BLaER1 treated with 17β-estradiol and CSF1 and Interleukin-3, amounts not matched to agents 10 nM and 100 nM (cell line): ENCODE data around the gene ASPRV1.
"Not testable (repeated sequence)": the region's sequence is repeated elsewhere in the genome, so short reads cannot be mapped to it uniquely, and the experiment has no call there.

Experiments used
- H3K27ac ChIP-seq, 11 experiments: shearing (Covaris generic); formaldehyde crosslinking; 2 replicates each; pipeline ENCODE4 v1.8.1; 2022
- H3K27me3 ChIP-seq, 11 experiments: shearing (Covaris generic); formaldehyde crosslinking; 2 replicates each; pipeline ENCODE4 v1.8.1; 2022
- H3K36me3 ChIP-seq, 11 experiments: shearing (Covaris generic); formaldehyde crosslinking; 2 replicates each; pipeline ENCODE4 v1.8.1; 2022
- H3K4me1 ChIP-seq, 10 experiments: shearing (Covaris generic); formaldehyde crosslinking; 2 replicates each; pipeline ENCODE4 v1.8.1; 2022
- H3K4me2 ChIP-seq, 11 experiments: shearing (Covaris generic); formaldehyde crosslinking; 2 replicates each; pipeline ENCODE4 v1.8.1; 2022
- H3K4me3 ChIP-seq, 10 experiments: shearing (Covaris generic); formaldehyde crosslinking; 2 replicates each; pipeline ENCODE4 v1.8.1; 2022
- H3K9ac ChIP-seq, 11 experiments: shearing (Covaris generic); formaldehyde crosslinking; 2 replicates each; pipeline ENCODE4 v1.8.1; 2022
- H3K9me3 ChIP-seq, 11 experiments: shearing (Covaris generic); formaldehyde crosslinking; replicated peaks in 1 of 11; 2 replicates each; pipeline ENCODE4 v1.8.1; 2022
- H4K20me1 ChIP-seq, 11 experiments: shearing (Covaris generic); formaldehyde crosslinking; 2 replicates each; pipeline ENCODE4 v1.8.1; 2022
- Cebpa-rat ChIP-seq, 11 experiments: shearing (Covaris generic); IDR thresholded peaks; 2 replicates each; pipeline ENCODE4 v1.8.1; 2022

Gene ASPRV1

DNA sequence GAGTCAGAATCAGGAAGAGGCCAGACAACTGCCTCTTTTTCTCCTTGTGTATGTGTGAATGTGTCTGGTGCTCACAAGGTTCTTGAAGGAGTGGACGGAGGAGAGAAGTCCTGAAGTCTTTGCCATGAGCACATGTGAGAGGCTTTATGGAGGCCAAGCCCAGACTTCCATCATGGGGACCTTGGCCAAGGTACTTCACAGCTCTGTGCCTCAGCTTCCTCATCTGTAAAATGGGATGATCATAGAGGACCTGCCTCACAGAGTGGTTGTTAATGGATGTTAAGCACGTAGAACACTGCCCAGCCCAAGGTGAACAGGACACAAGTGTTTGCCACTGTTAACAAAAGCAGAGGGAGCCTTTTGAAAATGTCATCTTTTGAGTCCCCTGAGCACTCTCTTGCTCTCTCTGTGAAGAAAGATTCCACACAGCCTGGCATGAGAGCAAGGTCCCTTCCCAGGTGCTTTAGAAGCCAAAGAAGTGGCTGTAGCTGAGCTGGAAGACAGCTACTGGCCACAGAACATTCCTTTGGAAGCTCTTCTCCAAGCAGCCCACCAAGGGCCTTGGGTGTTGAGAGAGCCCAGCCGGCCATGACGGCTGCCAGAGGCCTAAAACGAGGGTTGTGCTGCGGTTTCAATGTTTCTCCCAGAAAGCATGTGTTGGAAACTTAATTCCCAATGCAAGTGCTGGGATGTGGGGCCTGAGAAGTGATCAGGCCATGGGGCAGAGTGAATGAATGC lies 41.8 kb upstream of the ASPRV1 start:
- peak overlapping the region in 2 of 11 experiments; percentile 9 to 27; a peak in 1 of 22 replicates for H3K9ac ChIP-seq
- H3K36me3 ChIP-seq, result peaks cover 0 to 10% (median 5%) of the 10 kb centered on the region in 11 experiments; a peak in 8 of 22 replicates

DNA sequence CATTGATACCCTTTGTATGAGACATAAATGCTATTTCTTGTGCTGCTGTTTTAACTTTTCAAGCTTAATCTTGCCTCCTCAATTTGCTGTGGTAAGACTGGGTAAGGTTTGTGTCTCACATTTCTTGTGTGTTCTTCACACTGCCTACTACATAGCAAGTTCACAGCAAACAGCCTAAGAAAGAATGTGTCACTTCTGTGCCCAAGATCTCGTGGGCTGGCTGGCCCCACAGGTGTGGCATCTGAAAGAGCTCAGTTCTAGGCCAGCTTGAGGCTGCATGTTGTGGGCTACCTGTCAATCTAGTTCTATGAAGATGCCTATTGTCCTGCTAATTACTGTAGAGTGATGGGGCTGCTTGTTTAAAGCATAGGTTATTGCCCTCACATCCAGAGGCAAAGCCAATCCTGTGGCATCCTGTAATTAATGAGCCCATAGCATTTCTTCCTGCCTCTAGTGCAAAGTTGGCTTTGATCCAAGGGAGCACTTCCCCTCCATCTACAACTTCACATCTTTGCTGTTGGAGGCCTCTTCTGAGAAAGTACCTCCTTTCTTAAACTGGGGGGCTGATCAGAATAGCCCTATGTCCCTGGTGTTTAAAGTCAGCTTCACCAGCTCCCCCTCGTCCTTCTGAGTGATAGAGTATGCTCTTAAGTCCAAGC lies 40.9 kb upstream of the ASPRV1 start:
- Histone ChIP-seq H3K36me3 (peaks cover 0 to 10% (median 5%) of the 10 kb centered on the region in 11 experiments; a peak in 7 of 22 replicates), H3K4me2 (peak overlapping the region in 5 of 11 experiments; percentile 17 to 67 (median 38); a peak in 8 of 22 replicates)

More for the DNA sequence above, 41.8 kb upstream of the ASPRV1 start:
- Histone ChIP-seq H3K27me3 (no peaks in the 10 kb centered on the region), H3K9me3 (no peaks in the 10 kb centered on the region), H3K27ac (peak overlapping the region in 3 of 11 experiments; percentile 25 to 54 (median 48); a peak in 4 of 22 replicates), H3K4me1 (peaks cover 0 to 66% (median 4%) of the 10 kb centered on the region in 10 experiments; a peak in 9 of 20 replicates), H3K4me2 (peak overlapping the region in 4 of 11 experiments; percentile 31 to 67 (median 52); a peak in 7 of 22 replicates), H4K20me1 (no peaks in the 10 kb centered on the region), H3K4me3 (no peak overlapping the region)
- no peak for TF ChIP-seq Cebpa-rat (IDR thresholded peaks at IDR 0.05)

DNA sequence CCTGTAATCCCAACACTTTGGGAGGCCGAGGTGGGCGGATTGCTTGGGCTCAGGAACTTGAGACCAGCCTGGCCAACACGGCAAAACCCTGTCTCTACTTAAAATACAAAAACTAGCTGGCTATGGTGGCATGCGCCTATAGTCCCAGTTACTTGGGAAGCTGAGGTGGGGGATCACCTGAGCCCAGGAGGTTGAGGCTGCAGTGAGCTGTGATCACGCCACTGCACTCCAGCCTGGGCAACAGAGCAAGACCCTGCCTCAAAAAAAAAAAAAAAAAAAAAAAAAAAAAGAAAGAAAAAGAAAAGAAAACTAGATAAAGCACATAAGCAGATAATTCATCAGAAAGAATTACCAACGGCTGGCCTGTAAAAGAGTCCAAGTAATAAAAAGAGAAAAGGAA lies 39.1 kb upstream of the ASPRV1 start:
- H3K27ac ChIP-seq, H3K9me3 ChIP-seq, H4K20me1 ChIP-seq, H3K4me2 ChIP-seq, H3K9ac ChIP-seq, H3K4me3 ChIP-seq, H3K27me3 ChIP-seq: not testable (repeated sequence)
- Histone ChIP-seq H3K36me3 (peaks cover 4 to 23% (median 13%) of the 10 kb centered on the region in 11 experiments; a peak in 19 of 22 replicates), H3K4me1 (peaks cover 0 to 83% (median 8%) of the 10 kb centered on the region in 10 experiments; a peak in 10 of 20 replicates)

More for the DNA sequence above, 40.9 kb upstream of the ASPRV1 start:
- Histone ChIP-seq H4K20me1 (no peaks in the 10 kb centered on the region; a peak in 1 of 22 replicates), H3K9me3 (no peaks in the 10 kb centered on the region), H3K27me3 (no peaks in the 10 kb centered on the region), H3K4me1 (peaks cover 0 to 75% (median 5%) of the 10 kb centered on the region in 10 experiments; a peak in 10 of 20 replicates), H3K4me3 (no peak overlapping the region), H3K9ac (peak overlapping the region in 2 of 11 experiments; percentile 23 to 27; a peak in 1 of 22 replicates), H3K27ac (peak overlapping the region in 4 of 11 experiments; percentile 17 to 54 (median 38); a peak in 6 of 22 replicates)
- TF ChIP-seq Cebpa-rat (IDR thresholded peaks at IDR 0.05), result no peak

DNA sequence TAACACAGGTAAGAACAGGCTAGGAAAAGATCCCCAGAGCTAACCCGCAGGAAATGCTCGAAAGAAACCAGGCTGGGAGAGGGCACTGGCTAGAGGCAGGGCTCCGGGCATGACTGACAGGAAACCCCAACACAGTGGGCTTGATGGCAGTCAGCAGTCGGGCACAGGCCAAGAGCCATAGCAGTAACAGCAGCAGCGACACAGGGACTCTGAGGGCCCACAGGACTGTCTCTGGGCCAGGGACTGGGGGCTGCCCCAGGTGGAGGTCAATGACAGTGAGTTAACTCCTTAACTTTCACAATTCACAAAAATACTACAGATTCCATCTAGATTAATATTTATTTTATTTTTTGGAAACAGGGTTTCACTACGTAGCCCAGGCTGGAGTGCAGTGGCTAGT lies 37.3 kb upstream of the ASPRV1 start:
- Histone ChIP-seq H3K4me3 (no peak overlapping the region), H3K4me1 (peaks cover 0 to 80% (median 8%) of the 10 kb centered on the region in 10 experiments; a peak in 10 of 20 replicates), H3K9ac (peak overlapping the region in 2 of 11 experiments; percentile 46 to 62; a peak in 3 of 22 replicates), H3K36me3 (peaks cover 11 to 33% (median 29%) of the 10 kb centered on the region in 11 experiments; a peak in 21 of 22 replicates), H3K4me2 (peak overlapping the region in 2 of 11 experiments; percentile 44 to 47; a peak in 4 of 22 replicates), H3K9me3 (no peaks in the 10 kb centered on the region), H3K27ac (peak overlapping the region in 3 of 11 experiments; percentile 16 to 75 (median 43); a peak in 3 of 22 replicates), H3K27me3 (no peaks in the 10 kb centered on the region), H4K20me1 (no peaks in the 10 kb centered on the region; a peak in 1 of 22 replicates)
- TF ChIP-seq Cebpa-rat (IDR thresholded peaks at IDR 0.05), result no peak

DNA sequence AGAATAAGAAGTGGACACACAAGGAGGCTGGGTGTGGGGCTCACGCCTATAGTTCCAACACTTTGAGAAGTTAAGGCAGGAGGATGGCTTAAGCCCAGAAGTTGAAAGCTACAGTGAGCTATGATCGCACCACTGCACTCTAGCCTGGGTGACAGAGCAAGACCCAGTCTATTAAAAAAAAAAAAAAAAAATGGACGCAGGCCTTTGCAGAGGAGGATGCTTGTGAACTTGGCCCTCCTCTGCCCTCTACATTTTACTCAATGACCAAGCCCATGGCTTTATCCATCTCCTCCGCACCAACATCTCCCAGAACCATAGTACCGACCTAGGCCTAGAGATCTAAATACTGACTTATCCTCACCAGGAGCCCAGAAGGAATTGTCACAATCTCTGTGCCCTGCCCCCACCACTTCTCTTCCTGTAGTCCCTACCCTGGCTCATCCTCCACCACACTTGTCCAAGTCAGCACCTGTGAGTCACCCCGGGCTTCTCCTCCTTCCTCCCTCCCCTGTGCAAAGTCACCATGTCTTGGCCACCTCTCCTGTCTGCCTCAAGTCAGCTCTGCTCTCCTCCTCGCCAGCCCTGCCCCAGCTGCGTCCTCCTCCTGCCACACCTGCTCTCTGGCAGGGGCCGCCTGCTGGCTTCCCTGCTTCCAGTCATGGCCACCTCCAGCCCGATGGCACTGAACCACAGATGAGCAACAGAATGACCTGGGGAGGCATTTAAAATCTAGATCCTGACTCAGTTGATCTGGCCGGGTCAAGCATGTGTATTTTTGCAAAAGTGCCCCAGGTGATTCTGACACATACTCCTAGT lies 35.8 kb upstream of the ASPRV1 start:
- no peaks in the 10 kb centered on the region; a peak in 1 of 22 replicates for H4K20me1 ChIP-seq
- H3K4me2 ChIP-seq, result peak overlapping the region in 5 of 11 experiments; percentile 57 to 83 (median 67); a peak in 10 of 22 replicates
- peak overlapping the region in 5 of 11 experiments; percentile 7 to 53 (median 27); a peak in 4 of 22 replicates for H3K9ac ChIP-seq
- H3K4me1 ChIP-seq, result peaks cover 0 to 80% (median 5%) of the 10 kb centered on the region in 10 experiments; a peak in 10 of 20 replicates
- peaks cover 13 to 43% (median 33%) of the 10 kb centered on the region in 11 experiments; a peak in 21 of 22 replicates for H3K36me3 ChIP-seq
- peak overlapping the region in 5 of 11 experiments; percentile 29 to 75 (median 61); a peak in 8 of 22 replicates for H3K27ac ChIP-seq
- no peaks in the 10 kb centered on the region for H3K27me3 ChIP-seq
- H3K4me3 ChIP-seq, result no peak overlapping the region
- no peak for TF ChIP-seq Cebpa-rat (IDR thresholded peaks at IDR 0.05)
- no peaks in the 10 kb centered on the region for H3K9me3 ChIP-seq

DNA sequence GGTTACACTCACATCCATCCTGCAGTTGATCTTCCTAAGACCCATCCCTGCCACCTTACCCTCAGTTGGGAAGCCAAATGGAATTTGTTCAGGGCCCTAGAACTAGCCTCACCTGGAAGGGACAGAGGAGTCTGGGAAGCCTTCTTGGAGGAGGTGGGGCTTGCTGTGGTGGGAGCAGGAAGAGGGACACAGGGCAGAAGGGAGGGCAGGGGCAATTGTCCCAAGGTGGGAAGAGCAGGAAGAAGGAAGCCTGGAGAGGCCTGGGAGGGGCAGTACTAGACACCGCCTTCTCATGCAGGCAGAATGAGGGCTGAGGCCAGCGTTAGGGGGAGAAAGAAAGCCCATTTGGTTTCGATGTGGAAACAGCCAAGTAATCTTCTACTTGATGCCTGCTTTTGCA lies 34.1 kb upstream of the ASPRV1 start:
- H3K4me1 ChIP-seq, result peaks cover 0 to 90% (median 5%) of the 10 kb centered on the region in 10 experiments; a peak in 10 of 20 replicates

DNA sequence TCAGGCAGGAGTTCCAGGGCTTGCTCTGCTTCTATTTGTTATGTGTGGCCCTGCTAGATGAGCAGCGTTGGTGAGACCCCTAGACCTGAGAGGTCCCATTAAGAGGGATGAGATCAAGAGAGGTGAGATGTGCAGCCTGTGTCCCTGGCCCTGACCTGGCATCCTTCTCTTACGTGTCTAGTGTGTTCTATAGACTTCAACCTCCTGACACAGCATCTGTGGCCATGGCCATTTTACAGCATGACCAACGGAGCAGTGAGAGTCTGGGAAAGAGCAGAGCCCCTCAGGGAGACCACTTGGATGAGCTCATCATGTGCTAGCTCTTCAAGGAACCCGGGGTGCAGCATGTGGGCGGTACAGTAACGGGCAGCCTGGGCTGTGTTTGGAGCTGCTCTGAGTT lies 32.7 kb upstream of the ASPRV1 start:
- Histone ChIP-seq H3K4me3 (no peak overlapping the region), H3K9me3 (no peaks in the 10 kb centered on the region), H3K27me3 (no peaks in the 10 kb centered on the region), H3K9ac (no peak overlapping the region), H3K4me1 (peaks cover 0 to 94% (median 12%) of the 10 kb centered on the region in 10 experiments; a peak in 15 of 20 replicates), H3K27ac (peak overlapping the region in 1 of 11 experiments; percentile 22; a peak in 1 of 22 replicates), H4K20me1 (no peaks in the 10 kb centered on the region; a peak in 1 of 22 replicates), H3K36me3 (peaks cover 13 to 53% (median 34%) of the 10 kb centered on the region in 11 experiments; a peak in 21 of 22 replicates), H3K4me2 (no peak overlapping the region)
- no peak for TF ChIP-seq Cebpa-rat (IDR thresholded peaks at IDR 0.05)

More for the DNA sequence above, 34.1 kb upstream of the ASPRV1 start:
- H3K27me3 ChIP-seq, result no peaks in the 10 kb centered on the region
- peak overlapping the region in 3 of 11 experiments; percentile 4 to 71 (median 27); a peak in 4 of 22 replicates for H3K4me2 ChIP-seq
- no peak overlapping the region for H3K9ac ChIP-seq
- no peaks in the 10 kb centered on the region; a peak in 1 of 22 replicates for H4K20me1 ChIP-seq
- no peak overlapping the region for H3K4me3 ChIP-seq
- no peaks in the 10 kb centered on the region for H3K9me3 ChIP-seq
- TF ChIP-seq Cebpa-rat (IDR thresholded peaks at IDR 0.05), result no peak
- H3K36me3 ChIP-seq, result peaks cover 13 to 53% (median 34%) of the 10 kb centered on the region in 11 experiments; a peak in 21 of 22 replicates
- H3K27ac ChIP-seq, result peak overlapping the region in 2 of 11 experiments; percentile 23 to 39; a peak in 2 of 22 replicates

DNA sequence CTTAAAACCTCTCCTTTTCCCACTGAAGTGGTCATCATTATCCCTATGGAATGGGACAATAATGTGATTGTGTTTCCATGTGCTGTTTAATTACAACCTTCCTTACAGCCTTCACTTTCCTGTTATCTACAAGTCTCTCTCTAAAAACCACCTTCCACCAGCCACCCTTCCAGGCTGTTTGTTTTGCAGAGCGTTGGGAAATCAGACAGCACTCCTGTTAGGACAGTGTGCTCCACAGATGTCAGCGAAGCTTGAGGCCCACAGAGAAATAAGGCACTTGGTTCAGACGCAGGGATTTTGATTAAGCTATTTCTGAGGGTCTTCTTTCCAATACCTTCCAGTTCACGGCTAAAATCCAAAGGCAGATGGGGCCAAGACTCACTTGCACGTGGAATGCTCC lies 32.3 kb upstream of the ASPRV1 start:
- no peak overlapping the region for H3K9ac ChIP-seq
- H3K4me2 ChIP-seq, result no peak overlapping the region
- H3K4me1 ChIP-seq, result peaks cover 0 to 94% (median 12%) of the 10 kb centered on the region in 10 experiments; a peak in 15 of 20 replicates
- H3K9me3 ChIP-seq, result no peaks in the 10 kb centered on the region
- no peak for TF ChIP-seq Cebpa-rat (IDR thresholded peaks at IDR 0.05)
- no peak overlapping the region for H3K4me3 ChIP-seq
- H3K27ac ChIP-seq, result peak overlapping the region in 1 of 11 experiments; percentile 22; a peak in 1 of 22 replicates
- peaks cover 13 to 53% (median 34%) of the 10 kb centered on the region in 11 experiments; a peak in 21 of 22 replicates for H3K36me3 ChIP-seq
- H3K27me3 ChIP-seq, result no peaks in the 10 kb centered on the region
- H4K20me1 ChIP-seq, result no peaks in the 10 kb centered on the region; a peak in 1 of 22 replicates
